ENCODE measurements around the gene COL5A2. TPM values are rescaled to one million over a fixed set of nuclear protein-coding genes. Genes with fewer than 3 reads are reported as not detected.

Gene COL5A2
- total and polyA plus RNA-seq, 4 donors, result 3.2 to 83.5 (median 9.1) TPM

GRCh38 chr2:189163889-189164288 is 15.7 kb downstream of the COL5A2 start:
- WGBS, result 42% methylated on average over 3 of the region's 3 CpGs
- H3K27me3 ChIP-seq (ENCODE audit: control insufficient read depth in 4 of 4, insufficient read depth in 4 of 4, low read length in 3 of 4), result no peaks in the 10 kb centered on the region
- H3K4me3 ChIP-seq (ENCODE audit: low read depth in 1 of 3, low read length in 3 of 3), result no peak overlapping the region
- no peak overlapping the region for H3K9ac ChIP-seq (ENCODE audit: low read depth in 1 of 2, low read length in 2 of 2)
- H3K27ac ChIP-seq (ENCODE audit: low read depth in 1 of 2, low read length in 2 of 2), result peak overlapping the region in 1 of 2 donors; percentile 17
- H3K9me3 ChIP-seq (ENCODE audit: control insufficient read depth in 4 of 4, low read length in 3 of 4), result no peaks in the 10 kb centered on the region
- H3K36me3 ChIP-seq (ENCODE audit: control insufficient read depth in 4 of 4, insufficient read depth in 3 of 4, low read depth in 1 of 4, low read length in 3 of 4), result no peaks in the 10 kb centered on the region
- TF ChIP-seq RXRA (IDR thresholded peaks at IDR 0.05) (peak in 1 of 2 donors; percentile 7), NR2F2 (IDR thresholded peaks at IDR 0.05) (peak; percentile 58), FOXA1 (IDR thresholded peaks at IDR 0.05) (no peak)
- peaks cover 0 to 22% (median 17%) of the 10 kb centered on the region in 4 donors for H3K4me1 ChIP-seq (ENCODE audit: control insufficient read depth in 4 of 4, insufficient read depth in 4 of 4, low read length in 3 of 4)
- no peak for DNase-seq (ENCODE audit: low spot score)

DNA sequence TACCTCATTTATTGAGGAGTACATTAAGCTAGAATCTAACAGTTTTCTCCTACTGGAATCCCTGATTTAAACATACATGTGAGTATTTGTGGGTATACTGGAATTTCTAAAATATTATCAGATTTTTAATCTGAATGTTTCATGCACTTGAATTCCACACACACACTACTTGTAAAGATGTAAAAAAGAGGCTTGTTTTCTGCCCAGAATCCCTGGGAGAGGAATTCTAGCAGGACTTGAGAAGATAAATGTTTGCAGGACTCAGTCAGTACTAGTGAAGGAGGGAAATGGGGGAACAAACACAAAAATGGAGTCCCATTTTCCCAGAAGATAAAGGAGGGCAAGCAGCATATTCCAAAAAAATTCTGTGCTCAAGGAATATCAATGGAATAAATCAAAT is 17.0 kb downstream of the COL5A2 start:
- no peak for DNase-seq (ENCODE audit: low spot score)
- Histone ChIP-seq H3K27me3 (ENCODE audit: control insufficient read depth in 4 of 4, insufficient read depth in 4 of 4, low read length in 3 of 4) (no peaks in the 10 kb centered on the region), H3K4me1 (ENCODE audit: control insufficient read depth in 4 of 4, insufficient read depth in 4 of 4, low read length in 3 of 4) (peaks cover 0 to 20% (median 15%) of the 10 kb centered on the region in 4 donors), H3K9ac (ENCODE audit: low read depth in 1 of 2, low read length in 2 of 2) (no peak overlapping the region), H3K9me3 (ENCODE audit: control insufficient read depth in 4 of 4, low read length in 3 of 4) (no peaks in the 10 kb centered on the region), H3K27ac (ENCODE audit: low read depth in 1 of 2, low read length in 2 of 2) (no peak overlapping the region), H3K4me3 (ENCODE audit: low read depth in 1 of 3, low read length in 3 of 3) (no peak overlapping the region), H3K36me3 (ENCODE audit: control insufficient read depth in 4 of 4, insufficient read depth in 3 of 4, low read depth in 1 of 4, low read length in 3 of 4) (no peaks in the 10 kb centered on the region)
- no peak for TF ChIP-seq GABPA (IDR thresholded peaks at IDR 0.05 in 1 of 2, conservative IDR thresholded peaks at IDR 0.05 in 1 of 2)
- no peak for TF ChIP-seq RXRA (IDR thresholded peaks at IDR 0.05)
- TF ChIP-seq FOXA1 (IDR thresholded peaks at IDR 0.05), result no peak
- no peak for TF ChIP-seq TAF1 (conservative IDR thresholded peaks at IDR 0.05)
- no peak for TF ChIP-seq SP1 (IDR thresholded peaks at IDR 0.05)
- no peak for TF ChIP-seq RAD21 (IDR thresholded peaks at IDR 0.05)
- TF ChIP-seq CTCF (IDR thresholded peaks at IDR 0.05; ENCODE audit: low read depth, low read length, missing input control), result no peak
- TF ChIP-seq EGR1 (IDR thresholded peaks at IDR 0.05; ENCODE audit: low read depth in 2 of 2), result no peak
- no peak for TF ChIP-seq YY1 (IDR thresholded peaks at IDR 0.05)
- TF ChIP-seq JUND (IDR thresholded peaks at IDR 0.05), result no peak
- TF ChIP-seq, protein P1, sequence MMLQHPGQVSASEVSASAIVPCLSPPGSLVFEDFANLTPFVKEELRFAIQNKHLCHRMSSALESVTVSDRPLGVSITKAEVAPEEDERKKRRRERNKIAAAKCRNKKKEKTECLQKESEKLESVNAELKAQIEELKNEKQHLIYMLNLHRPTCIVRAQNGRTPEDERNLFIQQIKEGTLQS (IDR thresholded peaks at IDR 0.05), result no peak
- TF ChIP-seq, protein P2, sequence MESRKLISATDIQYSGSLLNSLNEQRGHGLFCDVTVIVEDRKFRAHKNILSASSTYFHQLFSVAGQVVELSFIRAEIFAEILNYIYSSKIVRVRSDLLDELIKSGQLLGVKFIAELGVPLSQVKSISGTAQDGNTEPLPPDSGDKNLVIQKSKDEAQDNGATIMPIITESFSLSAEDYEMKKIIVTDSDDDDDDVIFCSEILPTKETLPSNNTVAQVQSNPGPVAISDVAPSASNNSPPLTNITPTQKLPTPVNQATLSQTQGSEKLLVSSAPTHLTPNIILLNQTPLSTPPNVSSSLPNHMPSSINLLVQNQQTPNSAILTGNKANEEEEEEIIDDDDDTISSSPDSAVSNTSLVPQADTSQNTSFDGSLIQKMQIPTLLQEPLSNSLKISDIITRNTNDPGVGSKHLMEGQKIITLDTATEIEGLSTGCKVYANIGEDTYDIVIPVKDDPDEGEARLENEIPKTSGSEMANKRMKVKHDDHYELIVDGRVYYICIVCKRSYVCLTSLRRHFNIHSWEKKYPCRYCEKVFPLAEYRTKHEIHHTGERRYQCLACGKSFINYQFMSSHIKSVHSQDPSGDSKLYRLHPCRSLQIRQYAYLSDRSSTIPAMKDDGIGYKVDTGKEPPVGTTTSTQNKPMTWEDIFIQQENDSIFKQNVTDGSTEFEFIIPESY (IDR thresholded peaks at IDR 0.05), result no peak
- TF ChIP-seq NR2F2 (IDR thresholded peaks at IDR 0.05), result no peak
- TF ChIP-seq FOXA2 (IDR thresholded peaks at IDR 0.05), result no peak
- no peak for TF ChIP-seq REST (IDR thresholded peaks at IDR 0.05)
